ENCODE results near the gene MAPKAP1. TPM values are rescaled to one million over a fixed set of nuclear protein-coding genes. Genes with fewer than 3 reads are reported as not detected.

The MAPKAP1 gene
- total RNA-seq, 6 donors from 2014 or later = 60.8 to 84.0 (median 71.5) TPM

DNA sequence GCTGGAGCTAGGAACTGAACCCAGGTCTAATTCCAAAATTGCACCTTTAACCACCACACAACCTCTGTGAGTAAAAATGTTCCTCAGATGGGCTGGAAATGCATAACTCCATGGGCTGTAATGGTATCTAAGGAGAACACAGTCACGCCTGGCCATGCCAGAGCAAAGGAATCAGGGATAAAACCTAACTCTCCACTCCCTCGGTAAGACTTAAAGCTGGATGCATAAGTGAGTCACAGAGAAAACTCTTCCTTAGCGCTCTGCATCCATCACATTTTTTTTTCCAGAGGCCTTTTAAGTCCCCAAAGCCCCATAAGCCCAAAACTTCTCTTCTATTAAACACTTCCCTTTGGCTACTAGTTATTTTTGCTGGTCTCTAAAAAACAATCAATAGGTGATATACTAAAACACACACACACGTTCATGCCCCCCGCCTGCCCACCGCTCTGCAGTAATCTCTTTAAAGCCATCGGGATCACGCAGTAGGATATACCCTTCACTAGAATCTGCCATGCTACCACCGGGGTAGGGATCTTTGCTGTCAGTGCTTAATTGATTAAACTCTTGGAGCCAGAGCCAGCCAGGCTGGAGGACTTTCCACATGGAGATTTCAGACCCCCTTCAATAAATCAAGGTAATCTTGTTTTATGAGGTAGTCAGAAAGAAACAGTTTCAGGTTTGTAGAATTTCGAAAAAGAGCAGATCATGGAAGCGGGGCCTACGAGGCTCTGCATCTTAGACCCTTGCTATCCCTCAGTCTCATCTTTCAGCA lies 212.9 kb downstream of the MAPKAP1 start:
- Histone ChIP-seq H3K4me3 (no peak overlapping the region), H3K27ac (no peak overlapping the region), H3K9me3 (no peaks in the 10 kb centered on the region), H3K4me1 (no peaks in the 10 kb centered on the region), H3K36me3 (no peaks in the 10 kb centered on the region), H3K27me3 (no peaks in the 10 kb centered on the region)
- no peak for ATAC-seq (ENCODE audit: low FRiP score in 2 of 2)
- WGBS, 2 donors = 94 to 97% methylated on average over 12 of the region's 12 CpGs
- DNase-seq = no peak
- TF ChIP-seq EP300 (IDR thresholded peaks at IDR 0.05) (no peak), POLR2AphosphoS5 (IDR thresholded peaks at IDR 0.05) (no peak), POLR2A (IDR thresholded peaks at IDR 0.05) (no peak)
- TF ChIP-seq, protein P1, sequence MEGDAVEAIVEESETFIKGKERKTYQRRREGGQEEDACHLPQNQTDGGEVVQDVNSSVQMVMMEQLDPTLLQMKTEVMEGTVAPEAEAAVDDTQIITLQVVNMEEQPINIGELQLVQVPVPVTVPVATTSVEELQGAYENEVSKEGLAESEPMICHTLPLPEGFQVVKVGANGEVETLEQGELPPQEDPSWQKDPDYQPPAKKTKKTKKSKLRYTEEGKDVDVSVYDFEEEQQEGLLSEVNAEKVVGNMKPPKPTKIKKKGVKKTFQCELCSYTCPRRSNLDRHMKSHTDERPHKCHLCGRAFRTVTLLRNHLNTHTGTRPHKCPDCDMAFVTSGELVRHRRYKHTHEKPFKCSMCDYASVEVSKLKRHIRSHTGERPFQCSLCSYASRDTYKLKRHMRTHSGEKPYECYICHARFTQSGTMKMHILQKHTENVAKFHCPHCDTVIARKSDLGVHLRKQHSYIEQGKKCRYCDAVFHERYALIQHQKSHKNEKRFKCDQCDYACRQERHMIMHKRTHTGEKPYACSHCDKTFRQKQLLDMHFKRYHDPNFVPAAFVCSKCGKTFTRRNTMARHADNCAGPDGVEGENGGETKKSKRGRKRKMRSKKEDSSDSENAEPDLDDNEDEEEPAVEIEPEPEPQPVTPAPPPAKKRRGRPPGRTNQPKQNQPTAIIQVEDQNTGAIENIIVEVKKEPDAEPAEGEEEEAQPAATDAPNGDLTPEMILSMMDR (IDR thresholded peaks at IDR 0.05) = no peak

DNA sequence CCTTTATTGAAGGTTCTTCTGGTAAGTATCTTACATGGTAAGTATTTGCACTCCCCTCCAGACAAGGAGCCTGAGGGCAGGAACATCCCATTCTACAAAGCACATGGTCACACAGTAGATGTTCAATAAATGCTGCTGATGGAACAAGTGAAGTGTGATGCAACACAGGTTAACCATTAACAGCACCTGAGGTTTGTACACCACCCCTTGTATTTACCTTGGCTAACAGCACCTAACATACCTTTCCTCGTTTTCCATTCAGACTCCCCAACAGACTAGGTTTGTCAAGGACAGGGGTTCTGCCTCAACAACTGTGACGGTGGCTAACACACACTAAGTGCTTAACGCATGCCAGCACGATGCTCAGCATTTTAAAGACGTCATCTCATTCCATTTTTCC lies 213.6 kb downstream of the MAPKAP1 start:
- Histone ChIP-seq H3K4me3 (no peak overlapping the region), H3K27me3 (no peaks in the 10 kb centered on the region), H3K4me1 (no peaks in the 10 kb centered on the region), H3K27ac (no peak overlapping the region), H3K9me3 (no peaks in the 10 kb centered on the region), H3K36me3 (no peaks in the 10 kb centered on the region)
- DNase-seq (peak in 1 of 2 donors; percentile 44), ATAC-seq (ENCODE audit: low FRiP score in 2 of 2) (peak in 1 of 2 donors; percentile 79)
- TF ChIP-seq EP300 (IDR thresholded peaks at IDR 0.05) (peak in 1 of 4 donors; percentile 40), POLR2AphosphoS5 (IDR thresholded peaks at IDR 0.05) (no peak)
- 65 to 82% methylated on average over 5 of the region's 5 CpGs for WGBS, 2 donors

DNA sequence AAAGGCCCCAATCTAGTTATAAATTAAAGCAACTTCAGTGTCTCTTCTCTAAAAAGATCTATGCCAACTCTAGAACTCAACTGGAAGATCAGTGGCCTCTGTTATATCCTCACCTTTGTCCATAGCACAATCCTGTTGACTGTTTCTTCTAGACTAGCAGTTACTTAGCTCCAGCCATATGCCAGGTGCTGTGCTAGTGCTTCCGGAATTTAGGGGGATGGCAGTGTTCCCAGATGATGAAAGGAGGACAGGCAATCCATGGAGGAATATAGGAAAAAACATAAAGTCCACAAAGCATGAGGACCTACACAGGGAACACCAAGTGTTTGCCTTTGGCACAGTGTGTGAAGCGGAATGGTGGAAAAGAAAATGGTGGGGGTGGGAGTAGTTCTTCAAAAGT lies 214.3 kb downstream of the MAPKAP1 start:
- Histone ChIP-seq H3K36me3 (no peaks in the 10 kb centered on the region), H3K9me3 (no peaks in the 10 kb centered on the region), H3K4me3 (no peak overlapping the region), H3K27ac (no peak overlapping the region), H3K27me3 (no peaks in the 10 kb centered on the region), H3K4me1 (no peaks in the 10 kb centered on the region)
- TF ChIP-seq POLR2AphosphoS5 (IDR thresholded peaks at IDR 0.05) (no peak), EP300 (IDR thresholded peaks at IDR 0.05) (no peak)
- TF ChIP-seq, protein P1 (IDR thresholded peaks at IDR 0.05) = no peak
- ATAC-seq (ENCODE audit: low FRiP score in 2 of 2) (no peak), DNase-seq (no peak)
- 80 to 93% methylated on average over 2 of the region's 2 CpGs for WGBS, 2 donors

DNA sequence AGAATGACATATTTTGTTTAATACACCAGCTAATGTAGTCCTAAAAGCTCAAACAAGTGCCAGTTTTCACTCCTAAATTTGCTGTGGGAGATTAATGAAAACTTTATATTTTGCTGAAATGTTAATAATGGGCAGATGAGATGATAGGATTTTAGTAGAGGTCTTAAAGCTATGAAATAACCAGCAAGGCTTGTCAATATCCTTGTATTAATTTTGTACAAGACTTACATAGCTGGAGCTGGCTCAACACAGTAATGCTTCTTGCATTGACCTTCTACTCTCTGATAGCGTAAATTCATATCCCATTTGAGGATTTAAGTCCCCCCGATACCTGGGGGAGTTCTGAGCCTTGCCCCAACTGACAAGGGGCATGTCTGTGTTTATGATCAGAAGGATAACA lies 219.2 kb downstream of the MAPKAP1 start:
- no peak for DNase-seq
- Histone ChIP-seq H3K4me1 (peaks cover 0 to 21% (median 5%) of the 10 kb centered on the region in 4 donors), H3K27me3 (no peaks in the 10 kb centered on the region), H3K36me3 (peaks cover 0 to 8% (median 0%) of the 10 kb centered on the region in 4 donors), H3K9me3 (no peaks in the 10 kb centered on the region), H3K4me3 (no peak overlapping the region), H3K27ac (no peak overlapping the region)
- 52 to 92% methylated on average over 2 of the region's 2 CpGs for WGBS, 2 donors
- no peak for ATAC-seq (ENCODE audit: low FRiP score in 2 of 2)
- TF ChIP-seq POLR2A (IDR thresholded peaks at IDR 0.05) = no peak
- TF ChIP-seq, protein P1 (IDR thresholded peaks at IDR 0.05) = no peak
- no peak for TF ChIP-seq POLR2AphosphoS5 (IDR thresholded peaks at IDR 0.05)
- TF ChIP-seq EP300 (IDR thresholded peaks at IDR 0.05) = no peak

DNA sequence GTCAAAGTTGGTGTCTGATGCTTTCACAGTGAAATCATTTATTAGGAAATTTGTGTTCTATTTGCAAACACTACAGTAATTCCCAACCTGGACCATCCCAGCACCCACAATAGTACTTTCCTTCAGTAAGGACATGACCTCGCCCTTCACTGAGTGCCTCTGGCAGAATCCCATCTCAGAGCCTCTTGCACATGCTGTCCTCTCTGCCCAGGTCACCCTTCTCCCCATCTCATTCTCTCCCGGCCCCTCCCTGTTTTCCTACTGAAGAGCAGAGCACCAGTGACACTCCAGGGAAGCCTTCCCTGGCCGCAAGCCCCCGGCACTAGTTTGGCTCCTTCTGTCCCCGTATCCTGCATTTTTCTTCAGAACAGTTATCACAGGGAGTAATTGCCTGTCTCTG lies 220.4 kb downstream of the MAPKAP1 start:
- TF ChIP-seq POLR2AphosphoS5 (IDR thresholded peaks at IDR 0.05) (no peak), EP300 (IDR thresholded peaks at IDR 0.05) (no peak), POLR2A (IDR thresholded peaks at IDR 0.05) (no peak)
- TF ChIP-seq, protein P1 (IDR thresholded peaks at IDR 0.05) = no peak
- WGBS, 2 donors = 63 to 75% methylated on average over 5 of the region's 5 CpGs
- Histone ChIP-seq H3K9me3 (no peaks in the 10 kb centered on the region), H3K27me3 (no peaks in the 10 kb centered on the region), H3K4me3 (no peak overlapping the region), H3K4me1 (peaks cover 0 to 21% (median 5%) of the 10 kb centered on the region in 4 donors), H3K27ac (peak overlapping the region in 2 of 4 donors; percentile 32 to 52), H3K36me3 (peaks cover 0 to 19% (median 0%) of the 10 kb centered on the region in 4 donors)
- ATAC-seq (ENCODE audit: low FRiP score in 2 of 2) (peak; percentile 73 to 74), DNase-seq (peak in 1 of 2 donors; percentile 76)
